Endothelial cell of umbilical vein (primary cell): ENCODE data around the gene IGSF9.

Source experiments
- EZH2 ChIP-seq: IDR thresholded peaks from 2 replicates; pipeline ENCODE4 v1.6.1; 2012; ENCODE audit warnings: borderline replicate concordance, low read depth, mild to moderate bottlenecking, moderate library complexity, low read length, inconsistent platforms; ENCODE audit not compliant: severe bottlenecking
- JUN ChIP-seq: IDR thresholded peaks from 2 replicates; pipeline ENCODE4 v1.6.1; 2011; ENCODE audit warnings: borderline replicate concordance, low read depth; ENCODE audit not compliant: insufficient read length, insufficient read depth
- MYC ChIP-seq: IDR thresholded peaks from one replicate; pipeline ENCODE4 v1.6.1; 2011; ENCODE audit warnings: mild to moderate bottlenecking, low read depth, low read length
- POLR2A ChIP-seq: IDR thresholded peaks from 2 replicates; pipeline ENCODE4 v1.6.1; 2012; ENCODE audit warnings: low read depth, mild to moderate bottlenecking, control low read depth, low read length
- POLR2AphosphoS5 ChIP-seq: IDR thresholded peaks from 2 replicates; pipeline ENCODE4 v1.6.1; 2012; ENCODE audit warnings: low read depth, mild to moderate bottlenecking, control low read depth, low read length, moderate library complexity; ENCODE audit not compliant: insufficient read depth
- TF ChIP-seq, protein P1 (sequence below), 2 donors: IDR thresholded peaks; 1 replicate in 1 of 2; 2 replicates in 1 of 2; pipeline ENCODE4 v1.5.1; 2011; ENCODE audit warnings: low read length in 2 of 2, mild to moderate bottlenecking in 2 of 2, moderate library complexity in 2 of 2, control low read depth in 1 of 2, inconsistent platforms in 1 of 2, low read depth in 1 of 2; ENCODE audit not compliant: insufficient read depth in 1 of 2; ENCODE audit errors: extremely low read depth in 1 of 2

DNA sequence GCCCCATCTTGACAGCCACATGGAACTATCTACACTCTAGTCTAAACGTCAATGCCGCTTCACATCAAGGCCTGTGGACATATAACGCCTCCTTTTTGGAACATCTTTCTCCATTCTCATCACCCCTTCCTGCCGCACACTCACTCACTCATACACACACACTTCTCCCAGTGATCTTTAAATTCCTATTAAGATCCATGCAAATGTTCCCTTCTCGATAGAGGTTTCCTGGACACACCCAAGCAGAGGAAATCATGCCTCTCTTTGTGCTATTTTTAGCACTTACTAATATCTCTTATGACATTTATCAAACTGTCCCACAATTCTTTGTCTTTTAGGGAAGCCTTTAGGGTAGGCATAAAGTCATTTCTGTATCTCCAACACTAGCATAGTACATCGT lies 36.9 kb upstream of the IGSF9 start:
- TF ChIP-seq, protein P1, sequence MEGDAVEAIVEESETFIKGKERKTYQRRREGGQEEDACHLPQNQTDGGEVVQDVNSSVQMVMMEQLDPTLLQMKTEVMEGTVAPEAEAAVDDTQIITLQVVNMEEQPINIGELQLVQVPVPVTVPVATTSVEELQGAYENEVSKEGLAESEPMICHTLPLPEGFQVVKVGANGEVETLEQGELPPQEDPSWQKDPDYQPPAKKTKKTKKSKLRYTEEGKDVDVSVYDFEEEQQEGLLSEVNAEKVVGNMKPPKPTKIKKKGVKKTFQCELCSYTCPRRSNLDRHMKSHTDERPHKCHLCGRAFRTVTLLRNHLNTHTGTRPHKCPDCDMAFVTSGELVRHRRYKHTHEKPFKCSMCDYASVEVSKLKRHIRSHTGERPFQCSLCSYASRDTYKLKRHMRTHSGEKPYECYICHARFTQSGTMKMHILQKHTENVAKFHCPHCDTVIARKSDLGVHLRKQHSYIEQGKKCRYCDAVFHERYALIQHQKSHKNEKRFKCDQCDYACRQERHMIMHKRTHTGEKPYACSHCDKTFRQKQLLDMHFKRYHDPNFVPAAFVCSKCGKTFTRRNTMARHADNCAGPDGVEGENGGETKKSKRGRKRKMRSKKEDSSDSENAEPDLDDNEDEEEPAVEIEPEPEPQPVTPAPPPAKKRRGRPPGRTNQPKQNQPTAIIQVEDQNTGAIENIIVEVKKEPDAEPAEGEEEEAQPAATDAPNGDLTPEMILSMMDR (IDR thresholded peaks at IDR 0.05; ENCODE audit: extremely low read depth in 1 of 2, insufficient read depth in 1 of 2, low read depth in 1 of 2, low read length in 2 of 2), result no peak
- TF ChIP-seq POLR2AphosphoS5 (no peak), EZH2 (no peak), MYC (no peak), JUN (no peak), POLR2A (no peak)
